Progenitor cell of endocrine pancreas (in vitro differentiated cells): ENCODE measurements around the gene IL34. TPM values are rescaled to one million over a fixed set of nuclear protein-coding genes. Genes with fewer than 3 reads are reported as not detected.

Source experiments
- DNase-seq: peaks from one replicate; pipeline ENCODE4 v3.0.0; 2021; ENCODE audit warnings: low spot score; ENCODE audit not compliant: unreplicated experiment
- H3K27ac Mint-ChIP-seq: 2 replicates; pipeline ENCODE4 v1.8.0; 2021; ENCODE audit warnings: mild to moderate bottlenecking, moderate library complexity, mixed read lengths
- H3K27me3 Mint-ChIP-seq: 2 replicates; pipeline ENCODE4 v1.8.0; 2021; ENCODE audit warnings: mixed read lengths
- H3K36me3 Mint-ChIP-seq: 2 replicates; pipeline ENCODE4 v1.8.0; 2022; ENCODE audit warnings: mixed read lengths; ENCODE audit not compliant: insufficient read depth
- H3K4me1 Mint-ChIP-seq: 2 replicates; pipeline ENCODE4 v1.8.0; 2021; ENCODE audit warnings: low read depth, mixed read lengths
- H3K4me3 Mint-ChIP-seq: 2 replicates; pipeline ENCODE4 v1.8.0; 2021; ENCODE audit warnings: low read depth, mild to moderate bottlenecking, moderate library complexity, mixed read lengths
- H3K9me3 Mint-ChIP-seq: 2 replicates; pipeline ENCODE4 v1.8.0; 2021; ENCODE audit warnings: low read depth, mixed read lengths
- total RNA-seq: library from RNA; stranded (reverse); gene quantifications from 2 replicates; pipeline ENCODE4 v1.2.1, GENCODE V29; 2021
- TF ChIP-seq, protein P1 (sequence below): fragments of 200-600 bp; sonication (generic); IDR thresholded peaks from one replicate; pipeline ENCODE4 v1.5.0; 2021; ENCODE audit warnings: antibody characterized with exemption, mild to moderate bottlenecking; ENCODE audit not compliant: unreplicated experiment

Gene IL34
- total RNA-seq, 1 donor from 2014 or later, result not detected

DNA sequence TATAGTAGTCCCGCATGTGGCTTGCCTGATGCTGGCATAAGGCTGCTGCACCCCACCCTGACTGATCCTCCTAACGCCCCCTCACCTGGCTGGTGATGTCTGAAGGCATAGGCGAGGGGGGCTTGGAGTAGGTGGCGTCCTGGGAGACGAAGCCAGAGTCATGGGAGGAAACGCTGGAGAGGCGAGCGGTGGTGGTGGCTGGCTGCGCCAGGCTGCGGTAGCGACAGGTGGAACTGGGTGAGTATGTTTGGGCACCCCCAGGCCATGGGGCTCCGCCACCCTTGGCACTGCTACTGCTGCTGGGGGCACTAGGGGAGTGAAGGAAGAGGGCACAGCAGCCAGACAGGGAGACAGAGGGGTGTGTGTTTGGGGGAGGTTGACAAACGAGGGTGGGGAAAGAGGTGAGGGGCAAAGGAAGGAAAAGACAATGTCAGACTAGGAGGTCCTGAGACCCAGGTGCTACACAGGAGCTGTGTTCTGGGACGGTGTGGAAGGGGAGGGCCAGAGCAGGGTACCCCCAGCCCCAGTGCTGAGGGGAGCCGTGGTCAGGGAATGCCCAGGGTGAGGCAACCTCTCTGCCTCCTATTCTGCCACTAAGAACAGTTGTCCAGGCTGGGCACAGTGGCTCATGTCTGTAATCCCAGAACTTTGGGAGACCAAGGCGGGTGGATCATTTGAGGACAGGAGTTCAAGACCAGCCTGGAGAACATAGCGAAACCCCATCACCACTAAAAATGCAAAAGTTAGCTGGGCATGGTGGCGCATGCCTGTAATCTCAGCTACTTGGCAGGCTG is 28.1 kb downstream of the IL34 start:
- TF ChIP-seq, protein P1, sequence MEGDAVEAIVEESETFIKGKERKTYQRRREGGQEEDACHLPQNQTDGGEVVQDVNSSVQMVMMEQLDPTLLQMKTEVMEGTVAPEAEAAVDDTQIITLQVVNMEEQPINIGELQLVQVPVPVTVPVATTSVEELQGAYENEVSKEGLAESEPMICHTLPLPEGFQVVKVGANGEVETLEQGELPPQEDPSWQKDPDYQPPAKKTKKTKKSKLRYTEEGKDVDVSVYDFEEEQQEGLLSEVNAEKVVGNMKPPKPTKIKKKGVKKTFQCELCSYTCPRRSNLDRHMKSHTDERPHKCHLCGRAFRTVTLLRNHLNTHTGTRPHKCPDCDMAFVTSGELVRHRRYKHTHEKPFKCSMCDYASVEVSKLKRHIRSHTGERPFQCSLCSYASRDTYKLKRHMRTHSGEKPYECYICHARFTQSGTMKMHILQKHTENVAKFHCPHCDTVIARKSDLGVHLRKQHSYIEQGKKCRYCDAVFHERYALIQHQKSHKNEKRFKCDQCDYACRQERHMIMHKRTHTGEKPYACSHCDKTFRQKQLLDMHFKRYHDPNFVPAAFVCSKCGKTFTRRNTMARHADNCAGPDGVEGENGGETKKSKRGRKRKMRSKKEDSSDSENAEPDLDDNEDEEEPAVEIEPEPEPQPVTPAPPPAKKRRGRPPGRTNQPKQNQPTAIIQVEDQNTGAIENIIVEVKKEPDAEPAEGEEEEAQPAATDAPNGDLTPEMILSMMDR, result no peak
- Mint-ChIP-seq H3K4me1 (no peaks in the 10 kb centered on the region), H3K36me3 (peaks cover 34% of the 10 kb centered on the region), H3K4me3 (no peak overlapping the region), H3K27me3 (no peaks in the 10 kb centered on the region), H3K9me3 (peaks cover 5% of the 10 kb centered on the region), H3K27ac (peak overlapping the region; percentile 24)
- DNase-seq, result no peak

DNA sequence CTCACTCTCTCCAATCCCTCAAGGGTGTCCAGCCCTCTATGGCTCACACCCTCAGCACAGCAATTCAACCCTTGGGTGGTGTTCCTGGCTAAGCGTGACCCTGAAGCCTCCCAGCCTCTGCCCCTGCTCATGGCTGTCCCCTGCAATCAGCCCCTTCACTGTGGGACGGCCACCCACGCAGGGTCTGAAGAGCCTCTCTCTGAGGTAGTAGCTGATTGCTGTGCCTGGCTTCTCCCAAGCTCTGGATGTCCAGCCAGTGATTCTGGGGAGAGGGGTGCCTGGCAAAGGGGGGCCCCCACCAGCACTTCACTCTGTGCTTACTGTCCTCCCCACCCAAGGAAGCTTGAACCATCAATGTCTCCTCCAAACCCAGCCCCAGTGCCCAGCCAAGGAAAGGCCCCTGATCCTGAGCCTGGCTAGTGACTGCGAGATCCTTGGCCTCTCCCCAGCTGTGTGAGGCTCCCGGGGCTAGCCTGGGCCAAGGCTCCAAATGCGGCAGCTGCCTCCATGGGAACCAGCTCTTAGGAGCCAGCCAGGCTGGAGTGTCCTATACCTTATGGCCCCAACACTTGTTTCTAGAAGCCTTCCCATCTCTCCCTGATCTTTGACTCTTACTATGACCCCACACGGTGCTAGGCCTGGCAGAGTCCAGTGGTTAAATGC is 29.6 kb downstream of the IL34 start:
- no peak overlapping the region for H3K27ac Mint-ChIP-seq
- H3K36me3 Mint-ChIP-seq, result peaks cover 21% of the 10 kb centered on the region
- no peak overlapping the region for H3K4me3 Mint-ChIP-seq
- TF ChIP-seq, protein P1, result no peak
- peaks cover 2% of the 10 kb centered on the region for H3K4me1 Mint-ChIP-seq
- DNase-seq, result no peak
- no peaks in the 10 kb centered on the region for H3K27me3 Mint-ChIP-seq
- no peaks in the 10 kb centered on the region for H3K9me3 Mint-ChIP-seq

DNA sequence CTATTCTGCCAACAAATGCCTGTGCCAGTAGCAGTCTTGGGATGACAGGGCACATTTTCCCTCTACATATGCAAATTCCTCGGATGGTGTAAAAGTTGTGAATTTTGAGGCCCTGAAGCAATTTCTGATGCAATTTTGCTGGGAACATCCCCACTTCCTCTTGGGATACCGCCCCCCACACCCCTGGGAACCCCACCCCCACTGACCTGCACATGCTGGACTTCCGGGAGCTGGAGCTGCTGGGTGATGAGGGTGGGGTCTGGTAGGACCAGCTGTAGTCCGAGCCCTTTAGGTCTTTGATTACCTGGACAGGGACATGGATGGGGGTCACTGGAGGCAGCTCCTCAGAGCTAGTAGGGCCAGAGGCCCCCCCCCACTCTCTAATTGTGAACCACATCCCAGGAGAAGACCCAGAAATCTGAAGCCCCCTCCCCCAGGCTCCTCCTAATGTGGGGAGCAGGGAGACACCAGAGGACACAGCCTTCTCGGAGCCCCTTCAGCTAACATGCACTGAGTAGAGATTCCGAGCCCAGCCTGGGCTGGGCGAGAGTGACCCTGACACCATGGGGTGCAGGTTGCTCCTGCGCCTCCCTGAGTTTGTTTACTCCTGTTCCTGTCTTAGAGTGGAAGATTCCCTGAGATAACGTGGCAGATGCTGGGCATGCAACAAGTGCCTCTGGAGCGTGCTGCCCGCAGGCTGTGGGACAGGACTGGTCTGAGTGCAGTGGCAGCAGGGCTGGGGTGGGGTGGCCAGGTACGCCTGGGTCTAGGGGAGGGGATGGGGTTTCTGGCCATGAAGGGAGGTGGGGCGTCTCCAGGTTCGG is 30.5 kb downstream of the IL34 start:
- no peaks in the 10 kb centered on the region for H3K27me3 Mint-ChIP-seq
- H3K36me3 Mint-ChIP-seq, result peaks cover 16% of the 10 kb centered on the region
- DNase-seq, result no peak
- H3K4me1 Mint-ChIP-seq, result peaks cover 5% of the 10 kb centered on the region
- H3K27ac Mint-ChIP-seq, result no peak overlapping the region
- no peak overlapping the region for H3K4me3 Mint-ChIP-seq
- TF ChIP-seq, protein P1, result no peak
- H3K9me3 Mint-ChIP-seq, result no peaks in the 10 kb centered on the region

DNA sequence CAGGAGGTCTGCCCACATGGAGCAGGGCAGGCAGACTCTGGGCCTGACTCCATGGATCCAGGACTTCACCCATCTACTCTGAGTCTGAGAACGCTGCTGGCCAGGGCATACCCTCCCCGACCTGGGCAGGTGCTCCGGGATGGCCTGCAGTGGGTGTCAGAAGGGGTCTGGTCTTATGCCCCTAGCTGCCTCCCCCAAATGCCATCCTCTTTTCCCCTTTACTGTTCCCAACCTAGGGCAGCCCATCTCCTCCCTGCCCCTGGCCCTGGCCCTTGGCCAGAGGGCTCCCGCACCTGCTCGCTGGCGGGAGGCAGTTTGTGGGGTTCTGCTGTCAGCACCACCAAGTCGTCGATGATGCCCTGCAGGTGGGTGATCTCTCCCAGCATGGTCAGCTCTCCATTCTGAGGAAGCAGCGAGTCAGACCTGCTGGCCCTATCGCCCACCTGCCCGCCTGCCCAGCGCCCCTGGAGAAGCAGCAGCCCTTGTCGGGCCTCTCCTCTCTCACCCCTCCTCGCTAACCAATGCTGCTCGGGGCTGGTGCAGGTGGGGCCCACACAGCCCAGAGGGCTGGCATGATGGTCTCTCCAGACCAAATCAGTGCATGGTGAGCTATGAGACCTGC is 31.3 kb downstream of the IL34 start:
- no peak overlapping the region for H3K27ac Mint-ChIP-seq
- DNase-seq, result no peak
- no peaks in the 10 kb centered on the region for H3K27me3 Mint-ChIP-seq
- H3K4me3 Mint-ChIP-seq, result no peak overlapping the region
- H3K36me3 Mint-ChIP-seq, result peaks cover 16% of the 10 kb centered on the region
- no peaks in the 10 kb centered on the region for H3K9me3 Mint-ChIP-seq
- peaks cover 10% of the 10 kb centered on the region for H3K4me1 Mint-ChIP-seq
- TF ChIP-seq, protein P1, result no peak
